IMR-90 (cell line): ENCODE measurements around the gene VAC14. TPM values are rescaled to one million over a fixed set of nuclear protein-coding genes. Genes with fewer than 3 reads are reported as not detected.

ENCODE experiments used
- ATAC-seq: fragments of 200-7000 bp; cut with Tn5 transposase; 2 replicates; pipeline ENCODE4 v1.9.1; 2020; ENCODE audit warnings: low read depth, mild to moderate bottlenecking, moderate library complexity
- BruUV-seq: library from RNA; stranded (reverse); fragments of 400-500 nt; replicated peaks from 2 replicates; lab custom pipeline; 2021; lab: Mats Ljungman, UMichigan
- CTCF ChIA-PET: fragments of 300-600 bp; formaldehyde crosslinking; extraction: SDS; loops from one replicate; lab custom pipeline; 2021; ENCODE audit warnings: antibody characterized with exemption; lab: Yijun Ruan, JAX
- POLR2A ChIA-PET: fragments of 300-600 bp; sonication (Branson Sonifier 250); formaldehyde crosslinking; loops from one replicate; lab custom pipeline; 2022; ENCODE audit warnings: antibody characterized with exemption; ENCODE audit not compliant: unreplicated experiment; lab: Charles Lee
- DNase-seq: peaks from one replicate; pipeline ENCODE4 v3.0.0; 2013
- H2AFZ ChIP-seq: replicated peaks from 2 replicates; pipeline ENCODE3; 2013; ENCODE audit warnings: low read length, mild to moderate bottlenecking; ENCODE audit not compliant: poor library complexity
- H2AK5ac ChIP-seq: 2 replicates; pipeline ENCODE4 v1.6.1; 2013; ENCODE audit warnings: low read depth, low read length, inconsistent platforms
- H2AK9ac ChIP-seq: replicated peaks from 2 replicates; pipeline ENCODE3; 2013; ENCODE audit warnings: mild to moderate bottlenecking, low read depth, low read length, moderate library complexity; ENCODE audit not compliant: poor library complexity
- H2BK120ac ChIP-seq: 2 replicates; pipeline ENCODE4 v1.6.1; 2013; ENCODE audit warnings: low read depth, low read length, inconsistent platforms
- H2BK15ac ChIP-seq: 3 replicates; pipeline ENCODE4 v1.6.1; 2013; ENCODE audit warnings: low read depth, low read length, inconsistent platforms
- H2BK20ac ChIP-seq: 2 replicates; pipeline ENCODE4 v1.6.1; 2013; ENCODE audit warnings: low read depth, mild to moderate bottlenecking, inconsistent platforms, low read length, moderate library complexity
- H2BK5ac ChIP-seq: 2 replicates; pipeline ENCODE4 v1.6.1; 2013; ENCODE audit warnings: mild to moderate bottlenecking, low read depth, low read length, inconsistent platforms; ENCODE audit not compliant: poor library complexity, severe bottlenecking
- H3K14ac ChIP-seq: replicated peaks from 2 replicates; pipeline ENCODE4 v1.6.1; 2013; ENCODE audit warnings: low read depth, low read length, inconsistent platforms
- H3K18ac ChIP-seq: 2 replicates; pipeline ENCODE4 v1.6.1; 2013; ENCODE audit warnings: low read depth, low read length, control low read depth
- H3K23ac ChIP-seq: 2 replicates; pipeline ENCODE4 v1.6.1; 2013; ENCODE audit warnings: low read depth, low read length, inconsistent platforms
- H3K27ac ChIP-seq: 2 replicates; pipeline ENCODE4 v1.5.1; 2013; ENCODE audit warnings: mild to moderate bottlenecking, control low read depth, low read length; ENCODE audit not compliant: insufficient read depth
- H3K27me3 ChIP-seq: 2 replicates; pipeline ENCODE4 v1.6.1; 2013; ENCODE audit warnings: low read length; ENCODE audit not compliant: control insufficient read depth, insufficient read depth
- H3K36me3 ChIP-seq: 2 replicates; pipeline ENCODE4 v1.6.1; 2013; ENCODE audit warnings: low read length, mixed read lengths; ENCODE audit not compliant: control insufficient read depth, insufficient read depth
- H3K4ac ChIP-seq: 2 replicates; pipeline ENCODE4 v1.6.1; 2013; ENCODE audit warnings: low read depth, low read length, inconsistent platforms
- H3K4me1 ChIP-seq: 2 replicates; pipeline ENCODE4 v1.6.1; 2013; ENCODE audit warnings: low read length, mixed read lengths; ENCODE audit not compliant: control insufficient read depth, insufficient read depth
- H3K4me2 ChIP-seq: 2 replicates; pipeline ENCODE4 v1.6.1; 2013; ENCODE audit warnings: low read depth, mild to moderate bottlenecking, control low read depth, low read length, moderate library complexity
- H3K4me3 ChIP-seq: 2 replicates; pipeline ENCODE4 v1.5.1; 2013; ENCODE audit warnings: low read depth, mild to moderate bottlenecking, control low read depth, low read length, moderate library complexity; ENCODE audit not compliant: insufficient read depth
- H3K56ac ChIP-seq: 2 replicates; pipeline ENCODE4 v1.6.1; 2013; ENCODE audit warnings: low read length, inconsistent platforms; ENCODE audit not compliant: insufficient read depth; ENCODE audit errors: extremely low read depth
- H3K79me1 ChIP-seq, 2 experiments: 2 replicates each; pipeline ENCODE4 v1.6.1; 2013; ENCODE audit warnings: low read length in 2 of 2, inconsistent platforms in 1 of 2, low read depth in 1 of 2
- H3K9ac ChIP-seq: 2 replicates; pipeline ENCODE4 v1.6.1; 2013; ENCODE audit warnings: low read depth, low read length, control low read depth
- H3K9me1 ChIP-seq: 2 replicates; pipeline ENCODE4 v1.6.1; 2013; ENCODE audit warnings: low read length, inconsistent platforms; ENCODE audit not compliant: insufficient read depth
- H3K9me3 ChIP-seq: 2 replicates; pipeline ENCODE4 v1.6.1; 2013; ENCODE audit warnings: low read length; ENCODE audit not compliant: control insufficient read depth, insufficient read depth
- H4K20me1 ChIP-seq: 2 replicates; pipeline ENCODE4 v1.6.1; 2013; ENCODE audit warnings: low read length, inconsistent platforms; ENCODE audit not compliant: insufficient read depth
- H4K5ac ChIP-seq: 2 replicates; pipeline ENCODE4 v1.6.1; 2013; ENCODE audit warnings: mild to moderate bottlenecking, low read depth, low read length, control low read depth
- H4K8ac ChIP-seq, 2 experiments: 2 replicates each; pipeline ENCODE4 v1.6.1; 2013; ENCODE audit warnings: low read depth in 2 of 2, low read length in 2 of 2, control low read depth in 1 of 2, inconsistent platforms in 1 of 2
- H4K91ac ChIP-seq: 2 replicates; pipeline ENCODE4 v1.6.1; 2013; ENCODE audit warnings: low read depth, low read length, inconsistent platforms; ENCODE audit not compliant: insufficient read depth
- FOS ChIP-seq: fragments of 150-350 bp; IDR thresholded peaks from 2 replicates; pipeline ENCODE4 v1.6.1; 2016; ENCODE audit warnings: low read depth, low read length
- MAFK ChIP-seq: IDR thresholded peaks from 2 replicates; pipeline ENCODE4 v1.6.1; 2012; ENCODE audit warnings: low read depth, low read length, improper control_type of control experiment
- WGBS, 2 experiments: methylation state at CpG; one replicate each; pipeline versions ENCODE4 v1.1.5 to v1.1.7; 2013; ENCODE audit warnings: missing lambda C conversion rate in 2 of 2; ENCODE audit not compliant: insufficient read length in 1 of 2; ENCODE audit errors: extremely low coverage in 2 of 2; 5-methylcytosine and 5-hydroxymethylcytosine counted together
- dilution Hi-C: fragments of 300-500 bp; cut with HindIII; formaldehyde crosslinking; loops from one replicate; pipeline ENCODE4 v1.14.3; 2018; ENCODE audit warnings: low sequenced_read_pairs; ENCODE audit not compliant: unreplicated experiment
- in situ Hi-C: fragments of 300-500 bp; cut with MboI; formaldehyde crosslinking; loops from 3 replicates; pipeline ENCODE4 v1.14.3; 2019; ENCODE audit warnings: low sequenced_read_pairs, inconsistent platforms, mixed read lengths
- intact Hi-C: fragments of 100-400 bp; cut with micrococcal nuclease; formaldehyde crosslinking; loops from 2 replicates; pipeline ENCODE4 v1.10.0; 2022
- polyA plus RNA-seq, 3 experiments: library from polyadenylated mRNA; depleted of rRNA; stranded (reverse); fragments of >200 nt; gene quantifications; 2 replicates each; pipeline ENCODE4 v1.2.3, GENCODE V29; 2012; ENCODE audit warnings: low replicate concordance in 1 of 3
- total RNA-seq: library from RNA; depleted of rRNA; stranded (reverse); fragments of >200 nt; gene quantifications from 2 replicates; pipeline ENCODE4 v1.2.3, GENCODE V29; 2012

Gene VAC14
- total and polyA plus RNA-seq, 2 of the 4 experiments (the other 2 are of a cell fraction), result 21.1 to 40.2 TPM

- H3K14ac ChIP-seq, result peak overlapping the region; percentile 82; the same call in 1 of the 2 replicates
- no peak overlapping the region for H3K9ac ChIP-seq
- no TSS peak for BruUV-seq
- peak overlapping the region; percentile 73 for H2AFZ ChIP-seq
- no CpG with 5 or more reads among the region's 3 CpGs for WGBS, 2 experiments
- in situ Hi-C loops (loop anchor here (5.0 kb wide), 2 partner anchors 79 to 119 kb away; no protein-coding TSS in a partner anchor), dilution Hi-C loops (no loop called here), intact Hi-C loops (loop anchor here (5.0 kb wide), 2 partner anchors 79 to 269 kb away; no protein-coding TSS in a partner anchor)
- ChIA-PET POLR2A (no interaction called here), CTCF (no interaction called here)
- H3K27ac ChIP-seq, result no peak overlapping the region
- no peak overlapping the region for H3K56ac ChIP-seq
- peak overlapping the region; percentile 43; the same call in 1 of the 2 replicates for H4K5ac ChIP-seq
- H3K4me3 ChIP-seq, result no peak overlapping the region
- peak overlapping the region; percentile 48 for H3K4ac ChIP-seq
- peak; percentile 13; the same call in 1 of the 2 replicates for ATAC-seq
- no peak overlapping the region for H3K4me2 ChIP-seq
- H2BK20ac ChIP-seq, result peak overlapping the region; percentile 63; the same call in 1 of the 2 replicates
- peak overlapping the region; percentile 68; the same call in 1 of the 2 replicates for H2BK120ac ChIP-seq
- H3K9me3 ChIP-seq, result no peaks in the 10 kb centered on the region
- H3K23ac ChIP-seq, result 0 out of 2 replicates have a peak overlapping the region, but pooled peaks have one; percentile 14
- H2BK15ac ChIP-seq, result peak overlapping the region; percentile 87; the same call in 2 of the 3 replicates
- H4K91ac ChIP-seq, result no peak overlapping the region
- peak overlapping the region; percentile 11 for H2AK9ac ChIP-seq
- DNase-seq, result peak; percentile 38
- no peak overlapping the region for H2BK5ac ChIP-seq
- no peaks in the 10 kb centered on the region for H3K79me1 ChIP-seq
- no peaks in the 10 kb centered on the region; the same call in 1 of the 2 replicates for H3K9me1 ChIP-seq
- no peaks in the 10 kb centered on the region for H3K27me3 ChIP-seq
- H2AK5ac ChIP-seq, result peak overlapping the region; percentile 88
- no peaks in the 10 kb centered on the region for H4K20me1 ChIP-seq
- peak overlapping the region in 1 of 2 experiments; percentile 49; a peak in 1 of 4 replicates for H4K8ac ChIP-seq
- no peak overlapping the region for H3K18ac ChIP-seq
- no peaks in the 10 kb centered on the region for H3K36me3 ChIP-seq
- peak; percentile 10; the same call in 1 of the 2 replicates for TF ChIP-seq FOS
- no peak for TF ChIP-seq MAFK
- peaks cover 3% of the 10 kb centered on the region for H3K4me1 ChIP-seq
Observed at GRCh38 chr16:70651524-70651923, 149.4 kb downstream of the VAC14 start.
